Astrocyte (in vitro differentiated cells and primary cell): Measurements from ENCODE around the gene RNF207. TPM values are rescaled to one million over a fixed set of nuclear protein-coding genes. Genes with fewer than 3 reads are reported as not detected.
A peak's percentile ranks its signal among the peaks of the same experiment; 100 is the strongest.

ENCODE experiments used
- DNase-seq: peaks from one replicate; pipeline ENCODE4 v3.0.0-alpha.2; 2010; ENCODE audit warnings: low read depth
- FAIRE-seq: peaks from 2 replicates; lab custom pipeline; 2011; peaks lifted over from hg19 to GRCh38; lab: Jason Lieb, UNC
- H2AFZ ChIP-seq: 2 replicates; pipeline ENCODE4 v1.6.0; 2012; ENCODE audit warnings: low read depth, low read length, inconsistent platforms
- H3K27ac ChIP-seq: 2 replicates; pipeline ENCODE4 v1.5.1; 2011; ENCODE audit warnings: low read depth, low read length, inconsistent platforms
- H3K27me3 ChIP-seq: 2 replicates; pipeline ENCODE4 v1.6.0; 2011; ENCODE audit warnings: low read length, inconsistent platforms; ENCODE audit not compliant: insufficient read depth
- H3K36me3 ChIP-seq: 2 replicates; pipeline ENCODE4 v1.5.1; 2011; ENCODE audit warnings: low read length, inconsistent platforms; ENCODE audit not compliant: insufficient read depth
- H3K4me1 ChIP-seq: 2 replicates; pipeline ENCODE4 v1.5.1; 2011; ENCODE audit warnings: low read length, inconsistent platforms; ENCODE audit not compliant: insufficient read depth
- H3K4me2 ChIP-seq: 2 replicates; pipeline ENCODE4 v1.6.0; 2012; ENCODE audit warnings: low read length, inconsistent platforms
- H3K4me3 ChIP-seq: 2 replicates; pipeline ENCODE4 v1.5.1; 2011; ENCODE audit warnings: low read depth, mild to moderate bottlenecking, low read length, inconsistent platforms; ENCODE audit not compliant: insufficient read depth
- H3K79me2 ChIP-seq: 2 replicates; pipeline ENCODE4 v1.6.0; 2012; ENCODE audit warnings: mild to moderate bottlenecking, low read length, inconsistent platforms; ENCODE audit not compliant: insufficient read depth
- H3K9ac ChIP-seq: 2 replicates; pipeline ENCODE4 v1.6.0; 2012; ENCODE audit warnings: mild to moderate bottlenecking, low read length, inconsistent platforms
- H3K9me3 ChIP-seq: 2 replicates; pipeline ENCODE4 v1.5.1; 2012; ENCODE audit warnings: low read depth, mild to moderate bottlenecking, low read length, inconsistent platforms; ENCODE audit not compliant: insufficient read depth
- H4K20me1 ChIP-seq: 2 replicates; pipeline ENCODE4 v1.6.0; 2012; ENCODE audit warnings: low read length, inconsistent platforms; ENCODE audit not compliant: insufficient read depth
- H3K27ac Mint-ChIP-seq: one replicate; pipeline ENCODE4 v1.8.0; 2021; ENCODE audit warnings: mild to moderate bottlenecking, mixed read lengths; ENCODE audit not compliant: unreplicated experiment
- H3K27me3 Mint-ChIP-seq: one replicate; pipeline ENCODE4 v1.8.0; 2021; ENCODE audit warnings: low read depth, mixed read lengths; ENCODE audit not compliant: unreplicated experiment
- H3K36me3 Mint-ChIP-seq: one replicate; pipeline ENCODE4 v1.8.0; 2021; ENCODE audit warnings: low read depth, mixed read lengths; ENCODE audit not compliant: unreplicated experiment
- H3K4me1 Mint-ChIP-seq: one replicate; pipeline ENCODE4 v1.8.0; 2021; ENCODE audit warnings: low read depth, mixed read lengths; ENCODE audit not compliant: unreplicated experiment
- H3K4me3 Mint-ChIP-seq: one replicate; pipeline ENCODE4 v1.8.0; 2021; ENCODE audit warnings: mild to moderate bottlenecking, moderate library complexity, mixed read lengths; ENCODE audit not compliant: unreplicated experiment
- H3K9me3 Mint-ChIP-seq: one replicate; pipeline ENCODE4 v1.8.0; 2021; ENCODE audit warnings: mild to moderate bottlenecking, mixed read lengths; ENCODE audit not compliant: unreplicated experiment
- EZH2 ChIP-seq: IDR thresholded peaks from 2 replicates; pipeline ENCODE4 v1.6.1; 2012; ENCODE audit warnings: mild to moderate bottlenecking, low read length, inconsistent platforms; ENCODE audit not compliant: insufficient read depth
- total RNA-seq: library from RNA; stranded (reverse); gene quantifications from 2 replicates; pipeline ENCODE4 v1.2.1, GENCODE V29; 2021
- TF ChIP-seq, protein P1 (sequence below): IDR thresholded peaks from 2 replicates; pipeline ENCODE4 v1.5.1; 2011; ENCODE audit warnings: low read depth, mild to moderate bottlenecking, inconsistent platforms, low read length, moderate library complexity; ENCODE audit not compliant: insufficient read depth

The RNF207 gene
- total RNA-seq, 1 donor from 2014 or later: 4.7 TPM

DNA sequence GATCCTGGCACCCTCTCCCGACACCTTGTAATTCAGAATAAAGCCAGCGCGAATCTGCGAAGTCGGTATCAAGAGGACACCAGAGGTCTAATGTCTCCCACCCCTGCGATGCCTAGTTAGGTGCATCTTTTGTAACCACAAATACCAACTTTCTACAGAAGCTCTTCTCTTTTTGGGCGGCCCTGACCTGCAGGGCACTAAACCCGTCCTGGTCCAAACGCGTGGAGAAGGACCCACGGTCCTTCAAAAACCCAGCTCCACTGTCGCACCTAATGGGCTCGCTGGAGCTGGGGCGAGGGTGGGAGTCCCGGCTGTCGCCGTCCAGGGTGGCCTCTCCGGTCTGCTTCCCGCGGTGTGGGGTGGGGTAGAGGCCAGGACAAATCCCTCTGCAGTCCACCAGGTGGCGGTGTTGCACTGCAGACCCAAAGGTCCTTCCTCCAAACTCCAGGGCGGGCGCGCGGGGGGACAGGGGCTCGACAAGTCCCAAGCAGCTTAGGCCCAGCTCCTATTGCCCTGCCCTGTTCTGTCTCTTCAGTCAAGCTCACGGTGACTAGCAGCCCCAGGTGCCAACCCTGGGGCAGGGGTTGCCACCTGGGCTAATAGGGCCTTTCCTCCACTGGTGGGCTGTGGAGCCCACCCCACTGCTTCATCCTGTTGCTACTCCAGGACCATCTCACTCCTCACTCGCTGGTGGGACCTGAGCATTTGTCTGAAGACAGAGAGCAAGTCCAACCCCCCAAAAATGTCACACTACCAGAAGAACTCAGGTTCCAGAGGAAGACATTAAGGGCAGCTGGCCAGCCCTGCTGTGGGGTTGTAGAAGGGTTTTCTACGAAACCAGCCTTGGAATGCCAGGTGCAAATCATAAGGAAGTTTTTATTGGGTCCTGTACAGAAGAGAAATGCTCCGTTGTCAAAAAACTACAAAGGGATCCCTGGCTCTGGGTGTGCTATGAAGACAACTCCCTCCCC is 40.9 kb downstream of the RNF207 start:
- Histone ChIP-seq H4K20me1 (peaks cover 18% of the 10 kb centered on the region), H3K27ac (no peak overlapping the region), H2AFZ (no peak overlapping the region), H3K36me3 (no peaks in the 10 kb centered on the region), H3K9me3 (no peaks in the 10 kb centered on the region), H3K4me1 (peaks cover 4% of the 10 kb centered on the region), H3K79me2 (no peaks in the 10 kb centered on the region), H3K27me3 (peaks cover 31% of the 10 kb centered on the region), H3K4me2 (peak overlapping the region; percentile 80), H3K9ac (no peak overlapping the region), H3K4me3 (no peak overlapping the region)
- Mint-ChIP-seq H3K36me3 (no peaks in the 10 kb centered on the region), H3K4me3 (no peak overlapping the region), H3K27ac (no peak overlapping the region), H3K9me3 (no peaks in the 10 kb centered on the region), H3K4me1 (no peaks in the 10 kb centered on the region), H3K27me3 (peaks cover 51% of the 10 kb centered on the region)
- DNase-seq (no peak), FAIRE-seq (no peak)
- no peak for TF ChIP-seq EZH2
- TF ChIP-seq, protein P1, sequence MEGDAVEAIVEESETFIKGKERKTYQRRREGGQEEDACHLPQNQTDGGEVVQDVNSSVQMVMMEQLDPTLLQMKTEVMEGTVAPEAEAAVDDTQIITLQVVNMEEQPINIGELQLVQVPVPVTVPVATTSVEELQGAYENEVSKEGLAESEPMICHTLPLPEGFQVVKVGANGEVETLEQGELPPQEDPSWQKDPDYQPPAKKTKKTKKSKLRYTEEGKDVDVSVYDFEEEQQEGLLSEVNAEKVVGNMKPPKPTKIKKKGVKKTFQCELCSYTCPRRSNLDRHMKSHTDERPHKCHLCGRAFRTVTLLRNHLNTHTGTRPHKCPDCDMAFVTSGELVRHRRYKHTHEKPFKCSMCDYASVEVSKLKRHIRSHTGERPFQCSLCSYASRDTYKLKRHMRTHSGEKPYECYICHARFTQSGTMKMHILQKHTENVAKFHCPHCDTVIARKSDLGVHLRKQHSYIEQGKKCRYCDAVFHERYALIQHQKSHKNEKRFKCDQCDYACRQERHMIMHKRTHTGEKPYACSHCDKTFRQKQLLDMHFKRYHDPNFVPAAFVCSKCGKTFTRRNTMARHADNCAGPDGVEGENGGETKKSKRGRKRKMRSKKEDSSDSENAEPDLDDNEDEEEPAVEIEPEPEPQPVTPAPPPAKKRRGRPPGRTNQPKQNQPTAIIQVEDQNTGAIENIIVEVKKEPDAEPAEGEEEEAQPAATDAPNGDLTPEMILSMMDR: peak; percentile 68

DNA sequence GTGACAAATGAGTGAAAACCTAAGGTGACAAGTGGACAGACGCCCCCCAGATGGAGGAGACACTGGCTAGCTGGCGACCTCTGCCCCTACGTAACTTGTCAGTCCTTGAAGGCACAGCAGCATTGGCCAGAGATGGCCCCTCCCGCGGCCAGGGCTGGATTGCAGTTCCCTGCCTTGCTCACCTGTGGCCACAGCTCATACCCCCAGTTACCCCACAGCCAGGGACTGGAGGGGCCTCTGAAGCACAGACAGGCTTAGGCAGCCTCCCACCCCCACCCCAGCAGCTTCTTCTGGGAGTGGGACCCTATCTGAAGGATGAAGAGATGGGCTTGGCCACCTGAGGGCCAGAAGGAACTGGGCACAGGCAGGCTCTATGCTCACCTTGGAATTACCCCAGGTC is 41.7 kb downstream of the RNF207 start:
- Histone ChIP-seq H3K36me3 (no peaks in the 10 kb centered on the region), H3K9ac (no peak overlapping the region), H3K4me3 (no peak overlapping the region), H4K20me1 (peaks cover 18% of the 10 kb centered on the region), H3K4me1 (no peaks in the 10 kb centered on the region), H3K9me3 (no peaks in the 10 kb centered on the region), H3K27me3 (peaks cover 31% of the 10 kb centered on the region), H2AFZ (no peak overlapping the region), H3K79me2 (no peaks in the 10 kb centered on the region), H3K4me2 (no peak overlapping the region), H3K27ac (no peak overlapping the region)
- Mint-ChIP-seq H3K4me3 (no peak overlapping the region), H3K27me3 (peaks cover 56% of the 10 kb centered on the region), H3K36me3 (no peaks in the 10 kb centered on the region), H3K9me3 (no peaks in the 10 kb centered on the region), H3K4me1 (no peaks in the 10 kb centered on the region), H3K27ac (no peak overlapping the region)
- DNase-seq: no peak
- TF ChIP-seq, protein P1: no peak
- TF ChIP-seq EZH2: no peak
- FAIRE-seq: no peak
